AML-193 (cell line): Measurements from ENCODE around the gene OLFML2A.
A peak's percentile ranks its signal among the peaks of the same experiment; 100 is the strongest.

Source experiments
- DNase-seq, 2 experiments: peaks; one replicate each; lab custom pipeline; 2025; lab: John Stamatoyannopoulos, UW

The OLFML2A gene

DNA sequence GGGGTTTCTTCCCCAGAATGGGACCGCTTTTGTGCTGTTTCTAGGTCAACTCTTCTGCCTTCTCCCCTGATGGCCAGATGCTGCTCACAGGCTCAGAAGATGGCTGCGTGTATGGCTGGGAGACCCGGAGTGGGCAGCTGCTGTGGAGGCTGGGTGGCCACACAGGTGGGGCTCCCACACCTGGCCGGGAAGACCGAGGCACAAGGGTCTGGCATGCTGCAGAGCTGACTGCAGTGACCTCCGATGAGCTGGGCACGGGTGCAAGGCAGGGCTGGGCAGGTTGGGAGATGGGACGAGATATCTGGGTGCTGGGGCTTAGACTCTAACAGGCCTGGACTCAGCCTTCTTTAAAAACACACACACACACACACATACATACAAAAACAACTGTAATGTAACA is 77.2 kb downstream of the OLFML2A start:
- DNase-seq: no peak

DNA sequence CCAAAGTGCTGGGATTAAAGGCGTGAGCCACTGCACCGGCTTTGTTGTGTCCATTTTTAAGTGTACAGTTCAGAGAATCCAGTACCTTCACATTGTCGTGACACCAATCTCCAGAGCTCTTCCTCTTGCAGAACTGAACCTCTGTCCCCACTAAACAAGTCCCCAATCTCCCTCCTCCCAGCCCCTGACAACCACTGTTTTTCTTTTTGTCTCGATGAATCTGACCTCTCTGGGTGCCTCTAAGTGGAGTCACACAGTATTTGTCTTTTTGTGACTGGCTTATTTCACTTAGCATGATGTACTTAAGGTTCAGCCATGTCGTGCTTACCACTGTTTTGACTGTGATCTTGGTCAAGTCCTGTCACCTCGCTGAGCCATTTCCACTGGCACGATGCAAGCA is 77.9 kb downstream of the OLFML2A start:
- DNase-seq: no peak

DNA sequence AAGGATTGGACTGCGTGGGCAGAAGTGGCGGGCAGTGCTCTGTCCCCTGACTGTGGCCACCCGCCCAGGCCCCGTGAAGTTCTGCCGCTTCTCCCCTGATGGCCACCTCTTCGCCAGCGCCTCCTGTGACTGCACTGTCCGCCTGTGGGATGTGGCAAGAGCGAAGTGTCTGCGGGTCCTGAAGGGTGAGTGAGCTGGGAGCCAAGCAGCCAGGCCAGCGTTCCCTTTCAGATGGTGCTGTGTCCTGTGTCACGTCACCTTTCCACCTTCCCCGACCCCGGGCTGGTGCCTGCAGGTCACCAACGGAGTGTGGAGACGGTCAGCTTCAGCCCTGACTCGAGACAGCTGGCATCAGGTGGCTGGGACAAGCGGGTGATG is 78.6 kb downstream of the OLFML2A start:
- no peak for DNase-seq

GRCh38 chr9:124855944-124856765 is 79.2 kb downstream of the OLFML2A start:
- DNase-seq: peak in 1 of 2 experiments; percentile 8

DNA sequence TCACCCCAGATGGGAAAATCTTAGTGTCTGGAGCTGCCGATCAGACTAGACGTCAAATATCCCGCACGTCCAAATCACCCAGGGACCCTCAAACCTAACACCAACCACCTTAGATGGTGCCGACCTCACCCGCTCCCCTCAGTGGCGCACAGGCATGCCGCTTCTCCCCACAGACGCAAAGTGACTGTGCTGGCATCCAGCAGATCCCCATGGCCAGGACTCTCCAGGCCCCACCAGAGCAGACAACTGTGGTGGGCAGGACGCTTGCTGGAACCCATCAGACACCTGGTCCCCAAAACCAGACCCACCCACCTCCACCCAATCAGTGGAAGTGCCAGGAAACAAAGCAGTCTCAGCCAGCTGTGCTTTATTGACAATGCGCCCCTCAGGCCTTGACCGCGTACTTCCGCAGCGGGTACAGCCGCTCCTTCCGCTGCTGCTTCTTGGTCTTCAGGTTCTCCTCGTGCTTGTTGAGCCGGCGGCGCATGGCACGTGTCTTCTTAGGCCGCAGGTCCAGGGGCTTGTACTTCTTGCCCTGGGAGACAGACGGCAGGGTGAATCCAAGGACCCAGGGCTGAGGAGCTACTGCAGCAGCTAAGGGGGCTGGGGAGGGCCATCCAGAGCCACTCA is 80.7 kb downstream of the OLFML2A start:
- DNase-seq: no peak

GRCh38 chr9:124858330-124859046 is 81.6 kb downstream of the OLFML2A start:
- no peak for DNase-seq

GRCh38 chr9:124859803-124860581 is 83.1 kb downstream of the OLFML2A start:
- no peak for DNase-seq

DNA sequence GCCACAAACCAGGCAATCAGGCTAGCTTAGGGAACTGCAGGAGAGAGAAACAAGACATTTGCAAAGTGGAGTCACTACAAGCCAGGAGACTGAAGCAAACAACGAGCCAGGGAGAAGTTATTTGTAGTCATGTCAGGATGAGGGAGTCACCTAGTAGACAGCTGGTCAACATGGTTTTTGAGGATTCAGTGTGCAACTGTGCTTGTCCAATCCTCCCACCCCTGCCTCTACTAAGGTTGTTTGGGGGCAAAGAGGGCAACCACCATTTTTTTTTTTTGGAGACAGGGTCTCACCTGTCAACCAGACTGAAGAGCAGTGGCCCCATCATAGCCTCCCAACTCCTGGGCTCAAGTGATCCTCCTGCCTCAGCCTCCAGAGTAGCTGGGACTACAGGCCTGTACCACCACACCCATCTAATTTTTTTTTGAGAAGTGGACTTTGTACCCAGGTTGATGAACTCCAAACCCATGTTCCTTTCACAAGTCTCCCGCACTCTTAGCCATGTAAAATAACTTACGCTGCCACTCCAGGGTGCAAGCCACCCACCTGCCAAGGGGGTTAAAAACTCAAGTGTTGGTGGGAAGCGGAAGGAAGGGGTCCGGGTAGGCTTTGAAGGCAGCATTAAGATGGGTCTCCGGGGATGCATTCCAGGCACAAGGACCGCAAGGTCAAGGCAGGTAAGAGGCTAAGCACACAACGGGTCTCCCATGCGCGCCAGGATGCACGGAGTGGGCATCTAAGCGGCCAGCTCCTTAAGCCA is 83.8 kb downstream of the OLFML2A start:
- no peak for DNase-seq

DNA sequence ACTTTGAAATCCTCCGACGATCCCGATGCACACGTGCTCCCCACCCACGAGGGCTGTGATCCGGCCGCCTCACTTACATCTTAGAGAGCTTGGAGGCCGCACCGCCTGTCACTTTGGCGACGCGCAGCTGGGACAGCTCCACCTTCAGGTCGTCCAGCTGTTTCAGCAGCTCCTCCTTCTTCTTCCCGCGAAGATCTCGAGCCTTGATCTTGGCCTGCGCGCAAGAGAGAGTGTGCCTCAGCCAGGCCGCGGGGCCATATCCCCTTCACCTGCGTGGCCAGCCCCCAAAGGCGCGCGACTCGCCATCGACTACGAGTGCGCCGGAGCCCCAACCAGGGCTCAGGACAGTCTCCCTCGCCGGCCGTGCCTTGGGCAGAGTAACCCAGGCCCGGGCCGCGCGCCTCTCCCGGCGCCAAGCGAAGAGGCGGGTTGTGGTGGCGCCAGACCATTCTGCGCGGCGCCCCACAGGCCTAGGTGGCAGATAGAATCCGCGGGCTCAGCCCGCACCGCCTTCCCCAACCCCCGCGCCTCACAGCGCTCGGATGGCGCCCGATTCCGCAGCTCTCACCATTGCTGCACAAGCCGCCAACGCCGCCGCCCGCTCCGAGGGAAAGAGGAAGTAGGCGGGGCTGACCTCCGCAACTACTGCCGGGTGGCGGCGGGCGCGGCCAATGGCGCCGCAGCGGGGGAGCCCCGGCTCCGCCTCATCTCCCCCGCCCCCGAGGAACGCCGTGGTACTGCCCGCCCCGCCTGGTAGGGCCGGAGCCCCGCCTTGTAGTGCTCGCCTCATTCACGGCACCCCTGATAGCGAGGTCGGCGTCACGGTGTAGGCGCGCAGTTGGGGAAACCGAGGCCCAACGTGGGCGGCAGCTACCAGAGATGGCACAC is 84.7 kb downstream of the OLFML2A start, which contains the start of the genes ARPC5L and RPL35:
ARPC5L (plus strand) TSS at position 789 of the 888 bp plus-strand sequence. CDS start 7,161 bp downstream, outside the sequence.
RPL35 (minus strand) TSS at position 616 of the 888 bp plus-strand sequence; CDS start at position 571, 45 bp downstream.
- peak; percentile 86 to 89 for DNase-seq

- DNase-seq: peak in 1 of 2 experiments; percentile 20
Measured at GRCh38 chr9:124863371-124863871, 86.5 kb downstream of the OLFML2A start.
